Aorta (tissue), 5 donors: ENCODE results near the gene HOMER3. TPM values are rescaled to one million over a fixed set of nuclear protein-coding genes. Genes with fewer than 3 reads are reported as not detected.

Experiments used
- ATAC-seq: fragments of 200-7000 bp; cut with Tn5 transposase; one replicate; pipeline ENCODE4 v1.9.1; 2022; ENCODE audit warnings: moderate library complexity; ENCODE audit not compliant: low FRiP score
- DNase-seq, 2 donors: peaks; one replicate each; pipeline ENCODE4 v3.0.0-alpha.2; 2020
- H3K27ac ChIP-seq, 2 donors: one replicate each; pipeline ENCODE4 v1.5.1; 2013; ENCODE audit warnings: low read length in 2 of 2, mild to moderate bottlenecking in 2 of 2, moderate library complexity in 2 of 2, control low read depth in 1 of 2, inconsistent platforms in 1 of 2, low read depth in 1 of 2
- H3K27me3 ChIP-seq, 2 donors: one replicate each; pipeline ENCODE4 v1.6.1; 2013; ENCODE audit warnings: control low read depth in 1 of 2, low read length in 1 of 2, mild to moderate bottlenecking in 1 of 2, moderate library complexity in 1 of 2; ENCODE audit not compliant: insufficient read depth in 2 of 2, control insufficient read depth in 1 of 2
- H3K36me3 ChIP-seq, 2 donors: one replicate each; pipeline ENCODE4 v1.6.1; 2013; ENCODE audit warnings: control low read depth in 1 of 2, low read length in 1 of 2, mild to moderate bottlenecking in 1 of 2; ENCODE audit not compliant: insufficient read depth in 2 of 2, control insufficient read depth in 1 of 2
- H3K4me1 ChIP-seq, 2 donors: one replicate each; pipeline ENCODE4 v1.6.1; 2013; ENCODE audit warnings: low read length in 2 of 2, control low read depth in 1 of 2, mild to moderate bottlenecking in 1 of 2, moderate library complexity in 1 of 2; ENCODE audit not compliant: insufficient read depth in 2 of 2, control insufficient read depth in 1 of 2
- H3K4me3 ChIP-seq, 2 donors: one replicate each; pipeline ENCODE4 v1.5.1; 2013; ENCODE audit warnings: low read length in 2 of 2, control low read depth in 1 of 2, mild to moderate bottlenecking in 1 of 2
- H3K9me3 ChIP-seq: one replicate; pipeline ENCODE4 v1.6.1; 2013; ENCODE audit warnings: mild to moderate bottlenecking, low read length; ENCODE audit not compliant: control insufficient read depth
- WGBS, 2 donors: extraction: QIAGEN DNeasy Blood & Tissue Kit; methylation state at CpG; one replicate each; pipeline ENCODE4 v1.1.7; 2013; 5-methylcytosine and 5-hydroxymethylcytosine counted together
- intact Hi-C, 2 donors: fragments of 100-400 bp; cut with DNase I; formaldehyde crosslinking; loops; one replicate each; pipeline versions ENCODE4 v1.14.2 to v1.15.0; 2022
- polyA plus RNA-seq, 2 donors: library from polyadenylated mRNA; stranded (reverse); fragments of 200-250 nt; gene quantifications; one replicate each; pipeline ENCODE4 v1.2.3, GENCODE V29; 2013
- total RNA-seq, 2 donors: library from RNA; stranded (reverse); fragmentation: NEBNext Ultra II Directional; extraction: Animal tissue kit (Norgen Biotek cat#: 25700); gene quantifications; one replicate each; pipeline ENCODE4 v1.2.1, GENCODE V29; 2021
- donor health status: healthy with polysubstance abuse.
- donor health status: Bipolar disorder and iron deficiency.
- donor health status: DM: no; HTN: no; CAD: no.
- donor health status: DM: no; HTN: no; CAD: no.
- donor health status: DM: yes; HTN: yes; CAD: no.

Gene HOMER3
- total and polyA plus RNA-seq, 4 donors: 23.6 to 59.9 (median 34.2) TPM

GRCh38 chr19:18948075-18948975 lies 7.3 kb upstream of the HOMER3 start:
- H3K4me1 ChIP-seq: no peaks in the 10 kb centered on the region
- no peak overlapping the region for H3K27ac ChIP-seq
- H3K4me3 ChIP-seq: no peak overlapping the region
- DNase-seq: no peak
- no peaks in the 10 kb centered on the region for H3K27me3 ChIP-seq
- intact Hi-C loops: no loop called here
- no peaks in the 10 kb centered on the region for H3K9me3 ChIP-seq
- 77 to 81% methylated on average over 15 of the region's 15 CpGs for whole genome bisulfite sequencing, 2 donors
- no peak for ATAC-seq
- no peaks in the 10 kb centered on the region for H3K36me3 ChIP-seq

- Histone ChIP-seq H3K4me3 (no peak overlapping the region), H3K4me1 (no peaks in the 10 kb centered on the region), H3K9me3 (no peaks in the 10 kb centered on the region), H3K36me3 (no peaks in the 10 kb centered on the region), H3K27ac (no peak overlapping the region), H3K27me3 (no peaks in the 10 kb centered on the region)
- intact Hi-C loops: no loop called here
- DNase-seq (no peak), ATAC-seq (no peak)
- WGBS, 2 donors: 82 to 86% methylated on average over 14 of the region's 14 CpGs
These were observed 5.9 kb upstream of the HOMER3 start for GRCh38 chr19:18946918-18947317.

- DNase-seq: no peak
- H3K36me3 ChIP-seq: no peaks in the 10 kb centered on the region
- no peak overlapping the region for H3K27ac ChIP-seq
- no peak for ATAC-seq
- no peaks in the 10 kb centered on the region for H3K27me3 ChIP-seq
- H3K9me3 ChIP-seq: no peaks in the 10 kb centered on the region
- intact Hi-C loops: no loop called here
- H3K4me3 ChIP-seq: no peak overlapping the region
- H3K4me1 ChIP-seq: no peaks in the 10 kb centered on the region
These were observed 5.3 kb upstream of the HOMER3 start for GRCh38 chr19:18946335-18946734.

GRCh38 chr19:18945297-18945696 lies 4.3 kb upstream of the HOMER3 start:
- Histone ChIP-seq H3K4me1 (no peaks in the 10 kb centered on the region), H3K36me3 (no peaks in the 10 kb centered on the region), H3K27me3 (no peaks in the 10 kb centered on the region), H3K9me3 (no peaks in the 10 kb centered on the region), H3K27ac (no peak overlapping the region), H3K4me3 (no peak overlapping the region)
- no peak for ATAC-seq
- 91 to 94% methylated on average over 9 of the region's 9 CpGs for WGBS, 2 donors
- intact Hi-C loops: no loop called here
- no peak for DNase-seq

GRCh38 chr19:18943465-18943864 lies 2.4 kb upstream of the HOMER3 start:
- H3K27me3 ChIP-seq: no peaks in the 10 kb centered on the region
- no peaks in the 10 kb centered on the region for H3K36me3 ChIP-seq
- intact Hi-C loops: no loop called here
- 74 to 81% methylated on average over 4 of the region's 4 CpGs for WGBS, 2 donors
- H3K9me3 ChIP-seq: no peaks in the 10 kb centered on the region
- H3K27ac ChIP-seq: no peak overlapping the region
- no peaks in the 10 kb centered on the region for H3K4me1 ChIP-seq
- no peak for DNase-seq
- no peak overlapping the region for H3K4me3 ChIP-seq
- no peak for ATAC-seq

- Histone ChIP-seq H3K27ac (no peak overlapping the region), H3K4me1 (no peaks in the 10 kb centered on the region), H3K4me3 (no peak overlapping the region), H3K36me3 (no peaks in the 10 kb centered on the region), H3K9me3 (no peaks in the 10 kb centered on the region), H3K27me3 (no peaks in the 10 kb centered on the region)
- no peak for ATAC-seq
- 86 to 88% methylated on average over 6 of the region's 6 CpGs for WGBS, 2 donors
- intact Hi-C loops: no loop called here
- no peak for DNase-seq
These were observed 1.7 kb upstream of the HOMER3 start for GRCh38 chr19:18942692-18943091.

GRCh38 chr19:18941628-18942354 lies 774 bp upstream of the HOMER3 start:
- H3K9me3 ChIP-seq: no peaks in the 10 kb centered on the region
- H3K4me3 ChIP-seq: no peak overlapping the region
- no peak for DNase-seq
- no peaks in the 10 kb centered on the region for H3K4me1 ChIP-seq
- no peaks in the 10 kb centered on the region for H3K36me3 ChIP-seq
- no peak overlapping the region for H3K27ac ChIP-seq
- H3K27me3 ChIP-seq: no peaks in the 10 kb centered on the region
- ATAC-seq: peak; percentile 30
- 73 to 74% methylated on average over 18 of the region's 18 CpGs for WGBS, 2 donors
- intact Hi-C loops: loop anchor here in 1 of 2 donors (2.0 kb wide), 1 partner anchor 45 kb away; no protein-coding TSS in a partner anchor

- intact Hi-C loops: loop anchor here in 1 of 2 donors (2.0 kb wide), 1 partner anchor 47 kb away; no protein-coding TSS in a partner anchor
These were observed 872 bp downstream of the HOMER3 start for GRCh38 chr19:18939922-18940768.

More at GRCh38 chr19:18939922-18940768, 872 bp downstream of the HOMER3 start:
- peak overlapping the region; percentile 81 to 91 for H3K4me3 ChIP-seq
- no peak overlapping the region for H3K27ac ChIP-seq
- H3K9me3 ChIP-seq: no peaks in the 10 kb centered on the region
- WGBS, 2 donors: 0% methylated on average over 45 to 47 of the region's 47 CpGs
- H3K4me1 ChIP-seq: no peaks in the 10 kb centered on the region
- DNase-seq: peak; percentile 76 to 89
- no peaks in the 10 kb centered on the region for H3K27me3 ChIP-seq
- H3K36me3 ChIP-seq: no peaks in the 10 kb centered on the region
- ATAC-seq: peak; percentile 58
